ENCODE measurements around the gene TCAF1. TPM values are rescaled to one million over a fixed set of nuclear protein-coding genes. Genes with fewer than 3 reads are reported as not detected.

The TCAF1 gene
- total RNA-seq, 2 donors from 2014 or later: 39.5 to 44.9 TPM

DNA sequence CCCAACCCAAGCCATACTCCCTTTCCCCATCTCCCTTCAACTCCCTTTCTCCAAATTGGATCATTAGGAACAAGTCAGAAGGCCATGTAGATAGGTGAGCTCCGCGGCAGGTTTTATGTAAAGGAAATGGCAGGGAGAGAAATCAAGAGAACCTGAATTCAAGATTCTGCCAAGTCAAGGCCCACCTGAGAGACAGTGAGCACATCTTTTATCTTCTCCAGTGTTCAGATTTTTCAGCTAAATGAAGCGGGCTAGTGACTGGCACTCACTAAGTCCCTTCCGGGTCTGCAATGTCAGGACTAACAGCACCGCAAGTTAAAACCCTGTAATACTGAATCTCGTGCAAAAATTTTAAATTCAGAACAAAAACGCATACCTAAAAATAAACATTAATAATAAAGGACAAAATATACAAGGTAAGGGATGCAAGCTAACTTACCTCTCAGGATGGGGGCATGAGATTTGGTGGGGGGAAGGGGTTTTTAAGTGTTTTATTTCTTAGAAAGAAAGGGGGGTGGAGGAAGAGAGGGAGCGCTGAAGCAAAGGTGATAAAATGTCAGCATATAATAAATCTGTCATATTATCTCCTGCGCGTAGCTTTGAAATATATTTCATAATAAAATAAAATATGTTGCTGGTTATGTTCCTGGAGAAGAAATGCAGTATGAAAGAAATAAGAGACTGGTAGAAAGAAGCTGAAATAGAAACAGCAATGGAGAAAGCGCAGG lies 17.6 kb downstream of the TCAF1 start:
- Histone ChIP-seq H3K4me3 (peak overlapping the region; percentile 26), H3K27me3 (no peaks in the 10 kb centered on the region), H3K4me1 (no peaks in the 10 kb centered on the region), H3K9ac (ENCODE audit: low read depth in 2 of 2, low read length in 2 of 2) (no peak overlapping the region), H3K9me3 (no peaks in the 10 kb centered on the region), H3K36me3 (no peaks in the 10 kb centered on the region), H3K27ac (no peak overlapping the region)
- no peak for TF ChIP-seq CTCF (IDR thresholded peaks at IDR 0.05)
- no peak for DNase-seq
- intact Hi-C loops (cut with DNase I): no loop called here

- Histone ChIP-seq H3K9ac (ENCODE audit: low read depth in 2 of 2, low read length in 2 of 2) (peak overlapping the region in 1 of 2 donors; percentile 58), H3K27me3 (no peaks in the 10 kb centered on the region), H3K9me3 (no peaks in the 10 kb centered on the region), H3K4me3 (peak overlapping the region; percentile 38), H3K36me3 (no peaks in the 10 kb centered on the region), H3K4me1 (no peaks in the 10 kb centered on the region), H3K27ac (peak overlapping the region; percentile 57)
- intact Hi-C loops (cut with DNase I): no loop called here
- DNase-seq: peak; percentile 64
- no peak for TF ChIP-seq CTCF (IDR thresholded peaks at IDR 0.05)
These were observed 19.3 kb downstream of the TCAF1 start for GRCh38 chr7:143882604-143883078.

DNA sequence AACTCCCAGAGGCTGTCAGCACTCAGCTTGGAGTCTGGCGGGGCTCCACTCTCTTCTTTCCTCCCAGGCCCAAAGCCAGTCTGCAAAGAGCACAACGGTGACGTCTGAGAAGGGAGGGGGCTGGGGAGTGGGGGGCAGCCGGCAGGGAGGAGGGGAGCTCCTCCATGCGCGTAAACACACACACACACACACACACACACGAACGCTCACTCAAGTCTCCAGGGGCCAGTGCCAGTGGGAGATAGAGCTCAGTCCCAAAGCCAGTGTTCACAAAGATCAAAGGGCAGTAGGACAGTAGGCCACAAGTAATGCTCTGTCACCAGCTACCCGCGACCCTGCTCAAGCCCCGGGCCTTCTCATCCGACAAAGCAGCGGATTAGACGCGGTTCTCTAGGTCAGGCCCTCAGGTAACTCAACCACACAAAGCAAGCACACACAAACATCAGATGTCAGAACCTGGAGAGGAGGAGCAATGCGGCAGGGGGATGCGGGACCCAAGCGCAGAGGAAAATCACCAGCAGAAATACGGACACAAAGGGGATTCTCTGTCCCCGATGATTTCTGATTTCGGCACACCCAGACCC lies 19.9 kb downstream of the TCAF1 start:
- Histone ChIP-seq H3K27me3 (no peaks in the 10 kb centered on the region), H3K4me3 (peak overlapping the region; percentile 38), H3K27ac (peak overlapping the region; percentile 57), H3K9ac (ENCODE audit: low read depth in 2 of 2, low read length in 2 of 2) (peak overlapping the region; percentile 36 to 62), H3K4me1 (no peaks in the 10 kb centered on the region), H3K36me3 (no peaks in the 10 kb centered on the region), H3K9me3 (no peaks in the 10 kb centered on the region)
- intact Hi-C loops (cut with DNase I): no loop called here
- TF ChIP-seq CTCF (IDR thresholded peaks at IDR 0.05): no peak
- peak; percentile 44 for DNase-seq

DNA sequence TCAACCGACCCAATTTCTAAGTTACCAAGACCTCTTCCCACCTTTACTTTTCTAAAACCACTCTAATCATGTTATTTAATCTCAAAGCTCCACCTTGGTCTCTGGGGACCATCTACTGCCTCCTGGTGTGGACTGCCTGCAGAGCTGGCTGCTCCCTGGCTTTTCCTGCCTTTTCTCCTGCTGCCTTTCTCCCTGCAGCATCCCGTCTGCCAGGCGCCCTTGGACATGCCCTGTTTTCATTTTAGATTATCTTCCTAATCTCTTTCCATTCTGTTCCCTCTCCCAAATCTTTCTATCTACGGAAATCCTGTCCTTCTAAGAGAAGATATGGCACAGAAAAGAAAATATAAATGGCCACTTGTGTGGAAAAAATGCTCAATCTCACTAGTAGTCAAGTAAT lies 23.1 kb downstream of the TCAF1 start:
- no peak for TF ChIP-seq CTCF (IDR thresholded peaks at IDR 0.05)
- no peak overlapping the region for H3K27ac ChIP-seq
- intact Hi-C loops (cut with DNase I): loop anchor here (10.0 kb wide), 1 partner anchor 864 kb away; no protein-coding TSS in a partner anchor

GRCh38 chr7:143877098-143877497 lies 24.9 kb downstream of the TCAF1 start:
- H3K9me3 ChIP-seq: no peaks in the 10 kb centered on the region
- H3K36me3 ChIP-seq: no peaks in the 10 kb centered on the region
- intact Hi-C loops (cut with DNase I): loop anchor here (10.0 kb wide), 1 partner anchor 862 kb away; no protein-coding TSS in a partner anchor
- TF ChIP-seq CTCF (IDR thresholded peaks at IDR 0.05): no peak
- no peak overlapping the region for H3K27ac ChIP-seq
- no peak for DNase-seq
- H3K4me3 ChIP-seq: no peak overlapping the region
- no peaks in the 10 kb centered on the region for H3K4me1 ChIP-seq
- no peaks in the 10 kb centered on the region for H3K27me3 ChIP-seq
- no peak overlapping the region for H3K9ac ChIP-seq (ENCODE audit: low read depth in 2 of 2, low read length in 2 of 2)

More for the DNA sequence above, 23.1 kb downstream of the TCAF1 start:
- Histone ChIP-seq H3K27me3 (no peaks in the 10 kb centered on the region), H3K4me1 (no peaks in the 10 kb centered on the region), H3K9ac (ENCODE audit: low read depth in 2 of 2, low read length in 2 of 2) (no peak overlapping the region), H3K9me3 (no peaks in the 10 kb centered on the region), H3K36me3 (no peaks in the 10 kb centered on the region), H3K4me3 (no peak overlapping the region)
- no peak for DNase-seq
